PC-9 (cell line): ENCODE results near the gene ADGRL3. TPM values are rescaled to one million over a fixed set of nuclear protein-coding genes. Genes with fewer than 3 reads are reported as not detected.

Experiments
- BruUV-seq: library from RNA; stranded (reverse); fragments of 400-500 nt; replicated peaks from 2 replicates; lab custom pipeline; 2021; lab: Mats Ljungman, UMichigan
- CTCF ChIA-PET: fragments of 300-600 bp; sonication (Branson Sonifier 250); formaldehyde crosslinking; loops from one replicate; lab custom pipeline; 2022; ENCODE audit warnings: antibody characterized with exemption; lab: Charles Lee
- POLR2A ChIA-PET: fragments of 300-600 bp; sonication (Branson Sonifier 250); formaldehyde crosslinking; loops from one replicate; lab custom pipeline; 2022; ENCODE audit warnings: antibody characterized with exemption; ENCODE audit not compliant: unreplicated experiment; lab: Charles Lee
- DNase-seq, 2 experiments: peaks; one replicate each; pipeline versions ENCODE4 v3.0.0 to v3.0.0-alpha.2; 2015 to 2022; ENCODE audit warnings: mixed read lengths in 1 of 2
- H2AFZ ChIP-seq: fragments of 200-600 bp; sonication (generic); 2 replicates; pipeline ENCODE4 v1.8.1; 2017; ENCODE audit warnings: antibody characterized with exemption
- H3F3A ChIP-seq: fragments of 200-600 bp; sonication (generic); 2 replicates; pipeline ENCODE4 v1.8.1; 2017; ENCODE audit warnings: antibody characterized with exemption, mild to moderate bottlenecking, low read depth; ENCODE audit not compliant: insufficient read depth
- H3K27ac ChIP-seq: fragments of 200-600 bp; sonication (generic); 2 replicates; pipeline ENCODE4 v1.6.1; 2016; ENCODE audit warnings: mixed run types
- H3K27me3 ChIP-seq: fragments of 200-600 bp; sonication (generic); 2 replicates; pipeline ENCODE4 v1.6.1; 2016; ENCODE audit warnings: low read depth, mixed run types; ENCODE audit not compliant: insufficient read depth
- H3K36me3 ChIP-seq: fragments of 200-600 bp; sonication (generic); 2 replicates; pipeline ENCODE4 v1.6.1; 2016; ENCODE audit warnings: low read depth, mixed run types
- H3K4me1 ChIP-seq: fragments of 200-600 bp; sonication (generic); replicated peaks from 2 replicates; pipeline ENCODE4 v1.6.1; 2016; ENCODE audit warnings: mixed run types; ENCODE audit not compliant: insufficient read depth
- H3K4me2 ChIP-seq: fragments of 200-600 bp; sonication (generic); 2 replicates; pipeline ENCODE4 v1.6.1; 2017; ENCODE audit warnings: mixed run types
- H3K4me3 ChIP-seq: fragments of 200-600 bp; sonication (generic); 2 replicates; pipeline ENCODE4 v1.6.1; 2016; ENCODE audit warnings: mixed run types
- H3K79me2 ChIP-seq: fragments of 200-600 bp; sonication (generic); 2 replicates; pipeline ENCODE4 v1.6.1; 2017; ENCODE audit warnings: low read depth, mixed run types
- H3K9me2 ChIP-seq: fragments of 200-600 bp; sonication (generic); 2 replicates; pipeline ENCODE4 v1.8.1; 2017; ENCODE audit warnings: mild to moderate bottlenecking; ENCODE audit not compliant: insufficient read depth
- H3K9me3 ChIP-seq: fragments of 200-600 bp; sonication (generic); 2 replicates; pipeline ENCODE4 v1.8.1; 2016; ENCODE audit warnings: low read depth; ENCODE audit not compliant: insufficient read depth
- H4K20me1 ChIP-seq: fragments of 200-600 bp; sonication (generic); 2 replicates; pipeline ENCODE4 v1.8.1; 2017; ENCODE audit not compliant: insufficient read depth
- EZH2 ChIP-seq: fragments of 200-600 bp; sonication (generic); IDR thresholded peaks from 2 replicates; pipeline ENCODE4 v1.8.0; 2017; ENCODE audit warnings: antibody characterized with exemption, low read depth
- intact Hi-C: fragments of 100-400 bp; cut with micrococcal nuclease; formaldehyde crosslinking; loops from one replicate; pipeline ENCODE4 v1.10.0; 2022; ENCODE audit not compliant: unreplicated experiment
- total RNA-seq: library from RNA; stranded (reverse); gene quantifications from 2 replicates; pipeline ENCODE4 v1.2.3, GENCODE V29; 2021
- TF ChIP-seq, protein P1 (sequence below): fragments of 200-600 bp; sonication (generic); conservative IDR thresholded peaks from 2 replicates; pipeline ENCODE4 v1.6.1; 2017; ENCODE audit warnings: mixed run types, antibody characterized with exemption, mild to moderate bottlenecking, moderate library complexity

Gene ADGRL3
- total RNA-seq, 1 experiment from 2014 or later: 1.6 TPM

DNA sequence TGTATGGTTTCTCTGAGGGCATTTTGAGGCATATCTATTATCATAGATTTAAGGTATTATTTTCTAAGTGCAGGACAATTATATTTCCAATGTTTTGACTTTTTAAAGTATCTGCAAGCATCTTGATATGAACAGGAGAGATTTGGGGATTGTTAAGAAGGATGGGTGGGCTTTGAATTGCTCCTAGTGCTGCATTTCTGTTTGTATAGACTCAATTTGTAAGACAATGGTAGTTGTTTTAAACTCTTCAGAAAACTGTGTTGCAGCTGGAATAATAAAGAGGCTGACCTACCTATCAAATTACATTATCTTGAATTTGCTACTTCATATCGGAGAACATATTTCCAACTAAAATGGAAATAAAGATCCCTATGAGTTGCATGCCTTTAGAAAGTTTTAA, 570.3 kb downstream of the ADGRL3 start:
- no peak for DNase-seq
- BruUV-seq: no TSS peak

DNA sequence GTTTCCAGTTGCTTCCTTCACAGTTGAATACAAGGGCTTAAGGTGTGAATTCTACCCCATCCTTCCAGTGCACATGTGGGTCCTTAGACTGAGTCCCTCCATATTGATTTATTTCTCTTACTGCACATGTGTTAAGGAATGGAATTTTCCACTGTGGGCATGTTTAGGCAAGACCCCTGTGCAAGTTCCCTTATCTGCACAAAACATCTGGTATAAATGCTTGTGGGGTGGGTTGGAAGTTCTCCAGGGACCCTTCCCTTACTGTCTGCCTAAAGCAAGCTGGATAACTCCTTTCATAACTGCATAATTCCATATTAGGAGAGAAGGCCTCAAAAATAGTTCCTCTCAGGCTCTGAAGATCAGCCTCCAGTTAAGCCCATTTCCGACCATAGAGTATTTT, 570.9 kb downstream of the ADGRL3 start:
- H3K9me2 ChIP-seq: no peaks in the 10 kb centered on the region
- BruUV-seq: no TSS peak
- no peaks in the 10 kb centered on the region for H3F3A ChIP-seq
- TF ChIP-seq EZH2: no peak
- TF ChIP-seq, protein P1, sequence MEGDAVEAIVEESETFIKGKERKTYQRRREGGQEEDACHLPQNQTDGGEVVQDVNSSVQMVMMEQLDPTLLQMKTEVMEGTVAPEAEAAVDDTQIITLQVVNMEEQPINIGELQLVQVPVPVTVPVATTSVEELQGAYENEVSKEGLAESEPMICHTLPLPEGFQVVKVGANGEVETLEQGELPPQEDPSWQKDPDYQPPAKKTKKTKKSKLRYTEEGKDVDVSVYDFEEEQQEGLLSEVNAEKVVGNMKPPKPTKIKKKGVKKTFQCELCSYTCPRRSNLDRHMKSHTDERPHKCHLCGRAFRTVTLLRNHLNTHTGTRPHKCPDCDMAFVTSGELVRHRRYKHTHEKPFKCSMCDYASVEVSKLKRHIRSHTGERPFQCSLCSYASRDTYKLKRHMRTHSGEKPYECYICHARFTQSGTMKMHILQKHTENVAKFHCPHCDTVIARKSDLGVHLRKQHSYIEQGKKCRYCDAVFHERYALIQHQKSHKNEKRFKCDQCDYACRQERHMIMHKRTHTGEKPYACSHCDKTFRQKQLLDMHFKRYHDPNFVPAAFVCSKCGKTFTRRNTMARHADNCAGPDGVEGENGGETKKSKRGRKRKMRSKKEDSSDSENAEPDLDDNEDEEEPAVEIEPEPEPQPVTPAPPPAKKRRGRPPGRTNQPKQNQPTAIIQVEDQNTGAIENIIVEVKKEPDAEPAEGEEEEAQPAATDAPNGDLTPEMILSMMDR: no peak
- no peak overlapping the region for H3K4me2 ChIP-seq
- no peaks in the 10 kb centered on the region for H3K4me1 ChIP-seq
- ChIA-PET CTCF (no interaction called here), POLR2A (no interaction called here)
- no peak overlapping the region for H3K27ac ChIP-seq
- intact Hi-C loops: no loop called here
- no peak for DNase-seq
- H2AFZ ChIP-seq: no peak overlapping the region
- no peaks in the 10 kb centered on the region for H3K27me3 ChIP-seq
- no peaks in the 10 kb centered on the region for H3K36me3 ChIP-seq
- no peaks in the 10 kb centered on the region for H4K20me1 ChIP-seq
- no peaks in the 10 kb centered on the region for H3K9me3 ChIP-seq
- H3K4me3 ChIP-seq: no peak overlapping the region
- no peaks in the 10 kb centered on the region for H3K79me2 ChIP-seq

More for the DNA sequence above, 570.3 kb downstream of the ADGRL3 start:
- no peak for TF ChIP-seq EZH2
- no peak overlapping the region for H3K27ac ChIP-seq
- H3K9me2 ChIP-seq: no peaks in the 10 kb centered on the region
- H4K20me1 ChIP-seq: no peaks in the 10 kb centered on the region
- H3K79me2 ChIP-seq: no peaks in the 10 kb centered on the region
- H2AFZ ChIP-seq: no peak overlapping the region
- H3K36me3 ChIP-seq: no peaks in the 10 kb centered on the region
- H3K4me1 ChIP-seq: no peaks in the 10 kb centered on the region
- ChIA-PET POLR2A (no interaction called here), CTCF (no interaction called here)
- intact Hi-C loops: no loop called here
- no peaks in the 10 kb centered on the region for H3F3A ChIP-seq
- H3K27me3 ChIP-seq: no peaks in the 10 kb centered on the region
- H3K4me3 ChIP-seq: no peak overlapping the region
- no peak overlapping the region for H3K4me2 ChIP-seq
- no peaks in the 10 kb centered on the region for H3K9me3 ChIP-seq

DNA sequence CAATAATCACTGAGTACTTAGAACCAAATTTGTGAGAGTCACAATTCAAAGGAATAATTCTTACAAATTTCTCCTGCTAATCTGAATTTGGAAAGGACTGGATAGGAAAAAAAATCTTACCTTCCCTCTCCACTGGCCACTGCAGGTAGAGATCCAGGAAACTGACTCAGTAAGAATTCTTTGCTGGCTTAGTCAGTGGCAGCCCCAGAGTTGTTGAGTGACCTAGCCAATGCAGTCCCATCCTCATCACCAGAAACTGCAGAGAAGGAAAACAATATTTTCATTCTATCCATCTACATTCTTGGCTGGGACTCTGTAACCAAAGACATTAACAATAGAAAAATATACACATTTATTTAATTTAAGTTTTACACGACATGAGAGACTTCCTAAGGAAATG, 572.0 kb downstream of the ADGRL3 start:
- peak in 1 of 2 experiments; percentile 23 for DNase-seq
- Histone ChIP-seq H3K9me3 (no peaks in the 10 kb centered on the region), H3K36me3 (no peaks in the 10 kb centered on the region), H3K79me2 (no peaks in the 10 kb centered on the region), H4K20me1 (no peaks in the 10 kb centered on the region), H3K9me2 (no peaks in the 10 kb centered on the region), H3K4me2 (no peak overlapping the region), H3K4me3 (no peak overlapping the region), H3K27ac (no peak overlapping the region), H3K4me1 (no peaks in the 10 kb centered on the region), H2AFZ (no peak overlapping the region), H3K27me3 (no peaks in the 10 kb centered on the region), H3F3A (no peaks in the 10 kb centered on the region)
- ChIA-PET CTCF (no interaction called here), POLR2A (no interaction called here)
- TF ChIP-seq EZH2: no peak
- TF ChIP-seq, protein P1: no peak
- no TSS peak for BruUV-seq
- intact Hi-C loops: no loop called here

DNA sequence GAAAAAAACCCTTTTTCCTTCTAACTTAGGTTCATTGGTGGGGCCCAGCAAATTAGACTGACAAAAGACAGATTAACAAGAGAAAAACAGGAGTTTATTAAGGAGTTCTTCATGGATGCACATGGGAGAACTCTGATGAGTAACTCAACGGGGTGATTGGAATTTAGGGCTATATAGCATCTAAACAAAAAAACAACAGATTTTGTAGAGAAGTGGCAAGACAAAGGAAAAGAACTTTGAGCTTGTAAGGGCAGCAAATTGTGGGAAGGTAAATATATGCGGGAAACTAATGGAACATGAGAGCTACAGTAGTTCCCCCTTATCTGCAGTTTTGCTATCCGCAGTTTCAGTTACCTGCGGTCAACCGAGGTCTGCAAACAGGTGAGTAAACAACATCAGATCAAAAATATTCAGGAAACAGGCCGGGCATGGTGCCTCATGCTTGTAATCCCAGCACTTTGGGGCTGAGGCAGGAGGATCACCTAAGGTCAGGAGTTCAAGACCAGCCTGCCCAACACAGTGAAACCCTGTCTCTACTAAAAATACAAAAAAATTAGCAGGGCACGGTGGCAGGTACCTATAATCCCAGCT, 573.6 kb downstream of the ADGRL3 start:
- Histone ChIP-seq H3K9me3 (no peaks in the 10 kb centered on the region), H3K9me2 (no peaks in the 10 kb centered on the region), H2AFZ (no peak overlapping the region), H3K79me2 (no peaks in the 10 kb centered on the region), H4K20me1 (no peaks in the 10 kb centered on the region), H3F3A (no peaks in the 10 kb centered on the region), H3K27ac (no peak overlapping the region), H3K27me3 (no peaks in the 10 kb centered on the region), H3K4me3 (no peak overlapping the region), H3K4me1 (no peaks in the 10 kb centered on the region), H3K36me3 (no peaks in the 10 kb centered on the region), H3K4me2 (no peak overlapping the region)
- TF ChIP-seq, protein P1: no peak
- TF ChIP-seq EZH2: no peak
- CTCF ChIA-PET: no interaction called here
- POLR2A ChIA-PET: no interaction called here
- intact Hi-C loops: no loop called here
- DNase-seq: no peak
- no TSS peak for BruUV-seq
